Medulla oblongata (tissue), 1 donor: Measurements from ENCODE around the gene GALR1.
"Not testable (repeated sequence)": the region's sequence is repeated elsewhere in the genome, so short reads cannot be mapped to it uniquely, and the experiment has no call there.

Experiments
- DNase-seq: peaks from one replicate; pipeline ENCODE4 v3.0.0-alpha.2; 2015; ENCODE audit errors: extremely low spot score

The GALR1 gene, protein sequence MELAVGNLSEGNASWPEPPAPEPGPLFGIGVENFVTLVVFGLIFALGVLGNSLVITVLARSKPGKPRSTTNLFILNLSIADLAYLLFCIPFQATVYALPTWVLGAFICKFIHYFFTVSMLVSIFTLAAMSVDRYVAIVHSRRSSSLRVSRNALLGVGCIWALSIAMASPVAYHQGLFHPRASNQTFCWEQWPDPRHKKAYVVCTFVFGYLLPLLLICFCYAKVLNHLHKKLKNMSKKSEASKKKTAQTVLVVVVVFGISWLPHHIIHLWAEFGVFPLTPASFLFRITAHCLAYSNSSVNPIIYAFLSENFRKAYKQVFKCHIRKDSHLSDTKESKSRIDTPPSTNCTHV

DNA sequence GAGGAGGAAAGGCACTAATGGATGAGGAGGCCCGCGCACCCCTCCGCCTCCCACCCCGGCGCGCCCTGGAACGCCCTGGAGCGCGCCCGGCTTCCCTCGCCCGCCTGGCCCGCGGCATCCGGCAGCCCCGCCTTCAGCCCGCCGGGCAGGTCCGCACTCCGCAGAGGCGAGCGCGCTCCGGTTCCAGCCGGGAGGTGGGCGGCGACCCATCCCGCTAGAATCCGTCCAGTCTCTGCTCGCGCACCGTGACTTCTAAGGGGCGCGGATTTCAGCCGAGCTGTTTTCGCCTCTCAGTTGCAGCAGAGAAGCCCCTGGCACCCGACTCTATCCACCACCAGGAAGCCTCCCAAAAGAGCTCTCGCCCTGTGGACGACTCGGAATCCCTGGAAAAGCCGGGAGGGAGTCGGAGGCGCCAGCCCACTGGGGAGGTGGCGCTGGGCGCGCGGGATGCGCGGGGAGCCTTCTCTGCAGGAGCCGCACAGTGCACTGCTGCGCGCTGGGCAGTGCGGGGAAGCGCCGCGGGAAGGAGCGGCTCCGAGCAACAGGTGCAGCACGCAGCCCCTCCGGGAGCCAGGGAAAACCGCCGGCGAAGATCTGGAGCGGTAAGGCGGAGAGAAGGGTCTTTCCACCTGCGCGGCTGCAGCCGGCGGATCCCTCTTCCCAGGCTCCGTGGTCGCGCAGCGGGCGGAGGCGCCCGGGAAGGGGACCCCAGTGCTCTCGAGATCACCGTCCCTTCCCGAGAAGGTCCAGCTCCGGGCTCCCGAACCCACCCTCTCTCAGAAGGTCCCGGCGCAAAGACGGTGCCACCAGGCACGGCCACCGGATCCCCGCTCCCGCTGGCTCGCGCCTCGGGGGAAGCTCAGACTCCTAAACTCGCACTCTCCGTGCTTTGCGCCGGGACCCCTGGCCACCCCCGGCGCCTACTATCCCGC, at the start of gene GALR1:
Gene GALR1, plus strand, starts transcription at position 280 of the 932 bp plus-strand sequence. CDS start 701 bp downstream, outside the sequence.
- no peak for DNase-seq

DNA sequence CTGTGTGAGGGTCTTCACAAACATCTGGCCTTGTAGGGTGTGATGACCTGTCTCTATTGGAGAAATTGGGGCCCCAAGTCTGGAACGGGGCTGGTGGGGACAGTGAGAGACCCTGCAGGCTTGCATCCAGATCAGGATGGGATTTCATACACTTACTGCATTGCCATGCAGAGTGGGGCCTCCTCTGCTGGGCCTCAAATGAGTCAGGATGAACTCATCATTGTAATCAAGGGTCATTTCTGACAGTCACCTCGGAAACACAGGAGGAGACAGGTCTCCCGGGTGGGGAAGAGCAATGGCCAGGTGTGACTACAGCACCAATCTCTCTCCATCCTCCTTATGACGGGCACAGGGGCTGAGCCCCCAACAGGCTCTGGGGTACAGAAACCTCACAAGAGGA, 48.1 kb upstream of the GALR1 start:
- no peak for DNase-seq

DNA sequence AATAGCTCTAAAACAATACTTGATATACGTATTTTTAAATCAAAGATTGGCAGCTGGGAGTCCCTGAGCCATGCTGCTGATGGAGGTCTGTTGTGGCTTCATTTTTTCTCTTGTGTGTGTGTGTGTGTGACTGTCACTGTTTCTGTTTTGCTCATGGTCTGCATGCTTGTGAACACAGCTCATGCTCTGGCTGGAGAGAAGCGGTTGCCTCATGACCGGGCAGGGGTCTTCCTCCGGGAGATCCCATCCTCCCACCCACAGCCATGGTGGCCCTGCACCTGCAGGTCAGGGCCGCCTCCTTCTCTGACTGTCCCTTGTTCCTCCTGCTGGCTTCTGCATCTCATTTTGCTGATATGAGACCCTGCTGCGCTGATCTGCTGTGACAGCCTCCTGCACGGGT, 47.3 kb upstream of the GALR1 start:
- DNase-seq, result no peak

GRCh38 chr18:77203071-77203470, 46.6 kb upstream of the GALR1 start:
- no peak for DNase-seq

GRCh38 chr18:77203851-77204250, 45.8 kb upstream of the GALR1 start:
- no peak for DNase-seq

DNA sequence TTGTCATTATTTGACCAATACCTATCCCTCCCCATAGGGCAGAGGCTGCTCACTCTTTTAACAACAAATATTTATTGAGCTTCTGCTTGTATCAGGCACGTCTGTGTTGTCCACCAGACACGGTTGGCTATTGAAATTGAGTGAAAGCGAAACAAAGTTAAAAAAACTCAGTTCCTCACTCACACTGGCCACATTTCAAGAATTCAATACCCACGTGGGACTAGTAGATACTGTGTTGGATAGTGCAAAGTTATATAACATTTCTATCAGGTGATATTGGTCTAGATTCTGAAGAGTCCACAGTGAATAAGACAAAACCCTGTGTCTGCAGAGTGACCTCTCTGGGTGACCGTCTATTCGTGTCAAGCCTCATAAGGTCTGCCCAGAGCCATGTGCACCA, 43.9 kb upstream of the GALR1 start:
- peak; percentile 63 for DNase-seq

- no peak for DNase-seq
Observed at GRCh38 chr18:77206676-77207374, 42.8 kb upstream of the GALR1 start.

- peak; percentile 74 for DNase-seq
Observed at GRCh38 chr18:77207540-77207939, 42.1 kb upstream of the GALR1 start.

DNA sequence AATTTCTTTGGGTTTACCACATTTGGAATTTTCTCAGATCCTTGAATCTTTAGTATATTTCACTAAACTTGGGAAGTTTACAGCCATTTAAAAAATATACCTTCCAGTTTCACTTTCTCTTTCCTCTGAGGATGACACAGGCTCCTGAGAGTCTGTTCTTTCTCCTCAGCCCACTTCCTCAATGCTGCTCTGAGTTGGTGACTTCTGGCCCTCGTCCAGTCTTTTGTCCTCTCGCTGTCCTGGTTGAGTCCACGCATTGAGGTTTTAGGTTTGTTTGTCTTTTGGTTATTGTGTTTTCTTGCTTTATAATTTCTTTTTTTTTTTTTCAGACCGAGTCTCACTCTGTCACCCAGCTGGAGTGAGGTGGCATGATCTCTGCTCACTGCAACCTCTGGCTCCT, 40.7 kb upstream of the GALR1 start:
- DNase-seq, result peak; percentile 85

DNA sequence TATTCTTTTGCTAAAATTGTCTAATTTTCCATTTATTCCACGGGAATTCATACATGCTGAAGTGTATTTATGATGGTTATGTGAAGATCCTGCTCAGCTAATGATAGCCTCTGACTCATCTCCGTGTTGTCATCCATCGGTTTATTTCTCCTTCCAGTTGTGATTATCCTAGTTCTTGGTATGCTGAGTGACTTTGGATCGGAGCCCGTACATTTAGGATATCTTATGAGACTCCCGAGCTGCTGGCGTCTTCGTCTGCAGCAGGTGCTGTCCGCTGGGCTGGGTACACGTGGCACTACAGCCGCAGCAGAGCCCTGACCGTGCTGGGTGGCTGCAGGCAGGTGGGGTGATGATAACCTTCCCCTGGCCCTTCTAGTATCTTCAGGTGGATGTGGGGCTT, 40.1 kb upstream of the GALR1 start:
- no peak for DNase-seq

- DNase-seq, result no peak
Observed at GRCh38 chr18:77210249-77210648, 39.4 kb upstream of the GALR1 start.

DNA sequence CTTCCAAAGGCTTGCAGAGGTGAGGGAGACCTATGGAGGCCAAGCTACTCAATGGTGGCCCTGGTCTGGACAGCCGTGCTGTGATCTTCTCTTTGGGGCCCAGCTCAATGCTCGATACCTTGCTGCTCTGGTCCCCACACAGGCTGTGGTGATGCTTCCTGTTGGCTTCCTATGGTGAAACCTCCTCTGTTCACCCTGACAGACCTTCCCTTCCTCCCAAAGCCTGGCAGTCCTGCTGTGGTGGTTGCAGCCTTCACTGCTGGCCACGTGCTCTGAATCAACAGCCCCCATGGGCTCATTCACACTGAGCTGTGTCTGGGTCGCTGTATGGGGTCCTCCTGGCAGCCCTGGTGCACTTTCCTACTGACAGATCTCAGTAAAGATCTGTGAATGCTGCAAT, 31.0 kb upstream of the GALR1 start:
- DNase-seq, result no peak

GRCh38 chr18:77220726-77221125, 28.9 kb upstream of the GALR1 start:
- DNase-seq, result no peak

DNA sequence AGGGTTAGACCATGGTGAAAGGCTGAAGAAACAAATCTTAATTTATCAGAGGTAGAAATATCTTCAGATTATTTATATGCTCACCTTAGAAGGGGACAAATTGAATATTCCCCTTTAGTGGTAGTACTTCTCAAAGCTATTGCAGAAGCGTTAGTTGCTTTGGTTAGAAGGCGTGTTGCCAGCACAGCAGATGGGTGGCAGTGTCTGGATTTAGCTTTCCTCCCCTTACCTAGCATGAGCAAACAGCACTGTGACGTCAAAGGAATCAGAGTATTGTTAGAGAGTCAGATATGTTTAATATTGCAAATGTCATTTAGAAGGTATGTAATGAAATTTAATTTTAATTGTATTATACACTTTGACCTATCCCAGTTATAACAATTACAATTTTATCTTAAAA, 27.2 kb upstream of the GALR1 start:
- no peak for DNase-seq

- DNase-seq, result no peak
Observed at GRCh38 chr18:77223221-77223639, 26.4 kb upstream of the GALR1 start.

DNA sequence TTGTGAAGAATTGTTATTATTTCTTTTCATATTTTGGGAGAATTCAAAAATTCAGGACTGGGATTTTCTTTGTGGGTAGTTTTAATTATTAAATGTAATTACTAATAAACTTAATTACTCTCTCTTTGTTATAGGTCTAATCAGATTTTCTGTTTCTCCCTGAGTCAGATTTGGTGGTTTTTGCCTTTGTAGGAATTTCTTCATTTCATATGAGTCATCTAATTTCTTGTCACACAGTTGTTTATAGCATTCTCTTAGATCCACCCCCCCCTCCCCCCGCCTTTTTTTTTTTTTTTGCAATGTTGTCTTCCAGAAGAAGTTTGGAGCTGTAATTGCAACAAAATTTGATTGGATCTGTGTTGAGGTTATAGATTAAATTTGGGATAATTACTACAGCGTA, 26.0 kb upstream of the GALR1 start:
- no peak for DNase-seq

GRCh38 chr18:77230645-77231044, 19.0 kb upstream of the GALR1 start:
- DNase-seq, result no peak

DNA sequence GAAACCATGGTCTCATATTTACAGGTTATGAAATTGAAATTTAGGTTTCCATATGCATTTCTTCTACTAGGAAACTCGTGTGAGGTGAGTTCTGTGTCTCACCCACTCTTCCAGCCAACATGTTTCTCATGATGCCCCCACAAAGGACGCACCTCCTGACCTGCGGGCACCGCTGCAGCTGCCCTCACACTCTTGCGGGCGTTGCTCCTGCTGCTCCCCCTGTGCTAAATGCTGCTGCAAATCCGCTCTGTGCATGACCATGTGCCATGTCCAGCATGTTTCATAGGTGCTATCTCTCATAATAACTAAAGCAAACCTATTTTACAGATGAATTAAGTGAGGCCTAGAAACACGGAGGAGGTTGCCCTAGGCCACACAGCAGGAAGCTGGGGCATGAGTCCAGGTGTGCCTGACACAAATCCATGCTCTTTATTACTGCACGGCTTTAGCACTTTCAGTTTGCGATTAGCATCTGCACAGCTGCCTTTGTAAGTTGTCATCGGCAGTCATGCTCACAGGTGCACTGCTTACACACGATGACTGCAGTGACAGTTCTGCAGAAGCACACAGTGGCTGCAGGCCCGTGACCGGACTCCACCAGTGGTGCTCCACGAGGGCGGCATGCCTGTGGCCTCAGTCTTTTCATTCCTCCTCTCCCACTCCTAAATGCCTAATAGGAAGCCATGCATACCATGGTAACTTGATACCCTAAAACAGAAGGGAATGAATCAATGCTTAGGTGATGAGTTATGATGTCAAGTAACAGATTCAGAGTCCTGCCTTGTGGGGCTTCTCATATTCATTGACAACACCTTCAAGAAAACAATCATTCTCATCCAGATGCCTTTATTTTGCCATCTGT, 14.9 kb upstream of the GALR1 start:
- DNase-seq, result no peak

- DNase-seq, result not testable (repeated sequence)
Observed at GRCh38 chr18:77239285-77239684, 10.4 kb upstream of the GALR1 start.

GRCh38 chr18:77248873-77249568, 627 bp upstream of the GALR1 start:
- DNase-seq, result no peak

- DNase-seq, result no peak
Observed at GRCh38 chr18:77250501-77250925, 865 bp downstream of the GALR1 start.
